K562 (cell line): ENCODE data around the gene SHISA4. TPM values are rescaled to one million over a fixed set of nuclear protein-coding genes. Genes with fewer than 3 reads are reported as not detected.

Experiments used
- ATAC-seq: fragments of 200-7000 bp; cut with Tn5 transposase; 3 replicates; pipeline ENCODE4 v1.9.1; 2020; ENCODE audit warnings: moderate library complexity
- BruUV-seq: library from RNA; stranded (reverse); fragments of 400-500 nt; replicated peaks from 2 replicates; lab custom pipeline; 2021; lab: Mats Ljungman, UMichigan
- CTCF ChIA-PET: fragments of 300-600 bp; formaldehyde crosslinking; extraction: SDS; loops from one replicate; lab custom pipeline; 2021; ENCODE audit warnings: low intra/inter-chr PET ratio; lab: Yijun Ruan, JAX
- POLR2A ChIA-PET: fragments of 300-600, 350-650 bp; sonication (Branson Sonifier 250); formaldehyde crosslinking; extraction: SDS; loops from one replicate; lab custom pipeline; 2021; ENCODE audit warnings: antibody characterized with exemption, inconsistent platforms; lab: Yijun Ruan, JAX
- DNase-seq, 4 experiments: peaks; one replicate each; pipeline versions ENCODE4 v3.0.0 to v3.0.0-alpha.2; 2011 to 2018; ENCODE audit warnings: low spot score in 3 of 4, mixed read lengths in 3 of 4; ENCODE audit errors: extremely low read depth in 1 of 4
- FAIRE-seq: peaks from 2 replicates; lab custom pipeline; 2011; peaks lifted over from hg19 to GRCh38; lab: Jason Lieb, UNC
- H2AFZ ChIP-seq: 2 replicates; pipeline ENCODE4 v1.6.0; 2011; ENCODE audit warnings: low read depth, low read length, control low read depth, inconsistent platforms
- H3K27ac ChIP-seq: fragments of 200-600 bp; 3 replicates; pipeline ENCODE4 v1.8.0; 2011; ENCODE audit warnings: low read depth, mild to moderate bottlenecking, control low read depth, inconsistent platforms, low read length, moderate library complexity, mixed read lengths; ENCODE audit errors: extremely low read depth
- H3K27me3 ChIP-seq, 2 experiments: fragments of 300-600 bp in 1 of 2; 2 replicates in 1 of 2; 3 replicates in 1 of 2; pipeline versions ENCODE4 v1.6.0 to v1.8.0; 2011; ENCODE audit warnings: inconsistent platforms in 2 of 2, low read length in 2 of 2, mild to moderate bottlenecking in 1 of 2, mixed read lengths in 1 of 2, moderate library complexity in 1 of 2; ENCODE audit not compliant: control insufficient read depth in 2 of 2, insufficient read depth in 2 of 2
- H3K36me3 ChIP-seq: fragments of 300-600 bp; 3 replicates; pipeline ENCODE4 v1.8.0; 2011; ENCODE audit warnings: mild to moderate bottlenecking, low read length, inconsistent platforms; ENCODE audit not compliant: control insufficient read depth, insufficient read depth
- H3K4me1 ChIP-seq, 2 experiments: fragments of 200-600 bp in 1 of 2; replicated peaks in 1 of 2; 2 replicates in 1 of 2; 3 replicates in 1 of 2; pipeline versions ENCODE4 v1.5.1 to v1.8.0; 2011; ENCODE audit warnings: inconsistent platforms in 2 of 2, low read length in 2 of 2, mild to moderate bottlenecking in 1 of 2, mixed read lengths in 1 of 2, moderate library complexity in 1 of 2; ENCODE audit not compliant: control insufficient read depth in 2 of 2, insufficient read depth in 2 of 2
- H3K4me2 ChIP-seq: 2 replicates; pipeline ENCODE4 v1.6.1; 2011; ENCODE audit warnings: low read length, control low read depth, inconsistent platforms, mixed read lengths; ENCODE audit not compliant: insufficient read depth
- H3K4me3 ChIP-seq: fragments of 200-600 bp; sonication (generic), shearing (Covaris generic); 2 replicates; pipeline ENCODE4 v1.5.1; 2016; ENCODE audit warnings: control low read depth, inconsistent platforms
- H3K79me2 ChIP-seq: fragments of 200-600 bp; 3 replicates; pipeline ENCODE4 v1.8.0; 2011; ENCODE audit warnings: low read length, inconsistent platforms; ENCODE audit not compliant: control insufficient read depth, insufficient read depth
- H3K9ac ChIP-seq, 2 experiments: 2 replicates each; pipeline versions ENCODE4 v1.6.0 to v1.6.1; 2011; ENCODE audit warnings: low read depth in 2 of 2, low read length in 2 of 2, control low read depth in 1 of 2, inconsistent platforms in 1 of 2, mild to moderate bottlenecking in 1 of 2, mixed read lengths in 1 of 2; ENCODE audit not compliant: insufficient read depth in 1 of 2
- H3K9me1 ChIP-seq: one replicate; pipeline ENCODE4 v1.6.0; 2011; ENCODE audit warnings: inconsistent platforms, mild to moderate bottlenecking, low read length, moderate library complexity; ENCODE audit not compliant: control insufficient read depth, insufficient read depth
- H3K9me3 ChIP-seq: replicated peaks from 2 replicates; pipeline ENCODE4 v1.5.1; 2011; ENCODE audit warnings: low read depth, low read length, inconsistent platforms; ENCODE audit not compliant: control insufficient read depth, insufficient read depth
- H4K20me1 ChIP-seq: replicated peaks from 2 replicates; pipeline ENCODE4 v1.6.1; 2011; ENCODE audit warnings: low read length, inconsistent platforms, mixed read lengths; ENCODE audit not compliant: control insufficient read depth, insufficient read depth
- ETS2 ChIP-seq: IDR thresholded peaks from 2 replicates; pipeline ENCODE4 v1.6.1; 2016; ENCODE audit warnings: borderline replicate concordance, missing genetic modification characterization, mild to moderate bottlenecking, moderate library complexity, missing compliant biosample characterization; ENCODE audit not compliant: poor library complexity, severe bottlenecking
- ETV6 ChIP-seq, 3 experiments: fragments of 150-350 bp in 1 of 3; sonication (generic) in 1 of 3; formaldehyde crosslinking in 1 of 3; IDR thresholded peaks; 2 replicates each; pipeline versions ENCODE4 v1.6.1 to v1.8.0; 2014 to 2022; ENCODE audit warnings: borderline replicate concordance in 2 of 3, low read depth in 2 of 3, antibody characterized with exemption in 1 of 3, low read length in 1 of 3, mild to moderate bottlenecking in 1 of 3, missing genetic modification reagents in 1 of 3
- FIP1L1 ChIP-seq: fragments of 200-400 bp; formaldehyde crosslinking; IDR thresholded peaks from 2 replicates; pipeline ENCODE4 v1.6.1; 2018; ENCODE audit warnings: mild to moderate bottlenecking, low read depth, low read length; ENCODE audit not compliant: poor library complexity, severe bottlenecking
- GTF2A2 ChIP-seq: IDR thresholded peaks from 2 replicates; pipeline ENCODE4 v1.6.1; 2016; ENCODE audit warnings: mild to moderate bottlenecking, missing genetic modification characterization, missing compliant biosample characterization
- GTF2F1 ChIP-seq: IDR thresholded peaks from 2 replicates; pipeline ENCODE4 v1.6.1; 2011; ENCODE audit warnings: low read depth, low read length, improper control_type of control experiment
- HNRNPUL1 ChIP-seq: fragments of 200-400 bp; formaldehyde crosslinking; IDR thresholded peaks from 2 replicates; pipeline ENCODE4 v1.6.1; 2017; ENCODE audit warnings: low read length
- KDM5B ChIP-seq: fragments of 200-600 bp; sonication (generic); IDR thresholded peaks from 2 replicates; pipeline ENCODE4 v1.6.1; 2012; ENCODE audit warnings: low read depth, mild to moderate bottlenecking, moderate library complexity, low read length, control low read depth, inconsistent platforms; ENCODE audit not compliant: insufficient replicate concordance
- MCM2 ChIP-seq: fragments of 450-650 bp; IDR thresholded peaks from 2 replicates; pipeline ENCODE4 v1.6.1; 2017; ENCODE audit warnings: low read depth, mild to moderate bottlenecking
- SLC30A9 ChIP-seq: fragments of 250-450 bp; sonication (Bioruptor Pico); IDR thresholded peaks from 2 replicates; pipeline ENCODE4 v1.8.0; 2022; ENCODE audit warnings: mild to moderate bottlenecking, moderate library complexity
- SRSF3 ChIP-seq: fragments of 200-400 bp; formaldehyde crosslinking; IDR thresholded peaks from 2 replicates; pipeline ENCODE4 v1.6.1; 2016; ENCODE audit warnings: mild to moderate bottlenecking, low read length, moderate library complexity; ENCODE audit not compliant: insufficient read depth
- U2AF1 ChIP-seq: fragments of 200-400 bp; formaldehyde crosslinking; optimal IDR thresholded peaks from 2 replicates; pipeline ENCODE3; 2017; ENCODE audit warnings: mild to moderate bottlenecking, low read depth, low read length, moderate library complexity
- ZBTB7A ChIP-seq: IDR thresholded peaks from 2 replicates; pipeline ENCODE4 v1.6.1; 2011; ENCODE audit warnings: low read depth, mild to moderate bottlenecking, low read length, moderate library complexity, borderline replicate concordance; ENCODE audit not compliant: control insufficient read depth
- WGBS: fragments of 100-300 bp; shearing (Covaris generic); methylation state at CpG from one replicate; pipeline ENCODE4 v1.1.6; 2016; ENCODE audit warnings: low coverage, mixed read lengths; ENCODE audit not compliant: insufficient coverage; ENCODE audit errors: missing lambda C conversion rate; 5-methylcytosine and 5-hydroxymethylcytosine counted together
- in situ Hi-C: fragments of 300-500 bp; cut with MboI; formaldehyde crosslinking; loops from 4 replicates; pipeline ENCODE4 v1.15.0; 2018; ENCODE audit warnings: inconsistent platforms, mixed read lengths
- intact Hi-C: fragments of 100-400 bp; cut with micrococcal nuclease; formaldehyde crosslinking; loops from 2 replicates; pipeline ENCODE4 v1.14.2; 2022
- polyA plus RNA-seq, 8 experiments: library from polyadenylated mRNA; depleted of rRNA in 4 of 8; stranded (reverse) in 5 of 8; unstranded in 3 of 8; fragments of >200 nt; fragmentation: Nextera tagmentation in 2 of 8; fragmentation: Illumina TruSeq in 1 of 8; extraction: Ambion mirVana in 2 of 8; extraction: Trizol in 1 of 8; gene quantifications; 2 replicates each; pipeline versions ENCODE4 v1.2.1 to v1.2.3, GENCODE V29; 2011 to 2014; ENCODE audit warnings: inconsistent platforms in 1 of 8, missing spikeins in 1 of 8
- total RNA-seq, 7 experiments: library from RNA; depleted of rRNA in 6 of 7; stranded (reverse); fragments of >200 nt in 6 of 7; fragmentation: Illumina TruSeq in 2 of 7; extraction: Trizol in 2 of 7; gene quantifications; 2 replicates each; pipeline versions ENCODE4 v1.2.1 to v1.2.3, GENCODE V29; 2011 to 2021; ENCODE audit warnings: low replicate concordance in 1 of 7
- TF ChIP-seq, protein P1 (sequence below): fragments of 150-350 bp; IDR thresholded peaks from 2 replicates; pipeline ENCODE4 v1.6.1; 2014; ENCODE audit warnings: low read depth, mild to moderate bottlenecking, low read length, borderline replicate concordance

SHISA4 gene
- total and polyA plus RNA-seq, 9 of the 15 experiments (the other 6 are each of a cell fraction or from before 2014, with no cell fraction given): 0.15 to 0.95 (median 0.68) TPM; not detected in 2

DNA sequence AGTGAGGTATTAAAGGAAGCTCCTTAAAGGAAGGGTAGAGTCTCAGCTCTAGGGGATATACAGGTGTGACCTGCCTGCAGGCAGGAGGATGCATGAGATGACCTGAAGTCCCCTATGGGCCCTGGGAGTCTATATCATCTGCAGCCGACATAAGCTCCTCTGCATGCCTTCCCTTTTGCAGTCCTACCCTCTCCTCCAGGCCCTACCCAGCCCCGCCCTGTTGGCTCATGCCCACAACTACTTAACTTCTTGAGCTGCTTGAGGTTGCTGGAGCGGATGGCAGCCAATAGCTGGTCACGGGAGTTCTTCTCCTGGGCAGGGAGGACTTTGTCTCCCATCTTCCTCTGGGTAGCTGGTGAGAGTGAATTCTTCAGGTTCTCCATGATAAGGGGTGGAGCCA lies 10.3 kb downstream of the SHISA4 start:
- TF ChIP-seq U2AF1: no peak
- no peak for TF ChIP-seq ETV6 (IDR thresholded peaks at IDR 0.05; ENCODE audit: borderline replicate concordance in 1 of 2, low read depth in 2 of 2, low read length in 1 of 2)
- no peak for TF ChIP-seq ETV6 (CRISPR knock-in tag; IDR thresholded peaks at IDR 0.05; ENCODE audit: borderline replicate concordance)
- no peak for TF ChIP-seq ZBTB7A
- no peak for TF ChIP-seq KDM5B
- no peak for TF ChIP-seq GTF2A2
- TF ChIP-seq HNRNPUL1: no peak
- no peak for TF ChIP-seq SRSF3
- TF ChIP-seq GTF2F1: no peak
- TF ChIP-seq ETS2 (tag): no peak
- TF ChIP-seq, protein P1, sequence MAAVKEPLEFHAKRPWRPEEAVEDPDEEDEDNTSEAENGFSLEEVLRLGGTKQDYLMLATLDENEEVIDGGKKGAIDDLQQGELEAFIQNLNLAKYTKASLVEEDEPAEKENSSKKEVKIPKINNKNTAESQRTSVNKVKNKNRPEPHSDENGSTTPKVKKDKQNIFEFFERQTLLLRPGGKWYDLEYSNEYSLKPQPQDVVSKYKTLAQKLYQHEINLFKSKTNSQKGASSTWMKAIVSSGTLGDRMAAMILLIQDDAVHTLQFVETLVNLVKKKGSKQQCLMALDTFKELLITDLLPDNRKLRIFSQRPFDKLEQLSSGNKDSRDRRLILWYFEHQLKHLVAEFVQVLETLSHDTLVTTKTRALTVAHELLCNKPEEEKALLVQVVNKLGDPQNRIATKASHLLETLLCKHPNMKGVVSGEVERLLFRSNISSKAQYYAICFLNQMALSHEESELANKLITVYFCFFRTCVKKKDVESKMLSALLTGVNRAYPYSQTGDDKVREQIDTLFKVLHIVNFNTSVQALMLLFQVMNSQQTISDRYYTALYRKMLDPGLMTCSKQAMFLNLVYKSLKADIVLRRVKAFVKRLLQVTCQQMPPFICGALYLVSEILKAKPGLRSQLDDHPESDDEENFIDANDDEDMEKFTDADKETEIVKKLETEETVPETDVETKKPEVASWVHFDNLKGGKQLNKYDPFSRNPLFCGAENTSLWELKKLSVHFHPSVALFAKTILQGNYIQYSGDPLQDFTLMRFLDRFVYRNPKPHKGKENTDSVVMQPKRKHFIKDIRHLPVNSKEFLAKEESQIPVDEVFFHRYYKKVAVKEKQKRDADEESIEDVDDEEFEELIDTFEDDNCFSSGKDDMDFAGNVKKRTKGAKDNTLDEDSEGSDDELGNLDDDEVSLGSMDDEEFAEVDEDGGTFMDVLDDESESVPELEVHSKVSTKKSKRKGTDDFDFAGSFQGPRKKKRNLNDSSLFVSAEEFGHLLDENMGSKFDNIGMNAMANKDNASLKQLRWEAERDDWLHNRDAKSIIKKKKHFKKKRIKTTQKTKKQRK: no peak
- TF ChIP-seq MCM2: no peak
- no peak for TF ChIP-seq SLC30A9 (CRISPR knock-in tag)
- no peak for TF ChIP-seq FIP1L1
- Histone ChIP-seq H3K27ac (no peak overlapping the region), H3K27me3 (peaks cover 0 to 21% of the 10 kb centered on the region in 2 experiments; a peak in 3 of 5 replicates), H4K20me1 (no peaks in the 10 kb centered on the region; the same call in 1 of the 2 replicates), H3K4me2 (no peak overlapping the region), H3K79me2 (no peaks in the 10 kb centered on the region), H3K9ac (no peak overlapping the region), H3K4me3 (no peak overlapping the region), H3K9me3 (no peaks in the 10 kb centered on the region), H3K36me3 (no peaks in the 10 kb centered on the region), H2AFZ (no peak overlapping the region), H3K9me1 (no peaks in the 10 kb centered on the region), H3K4me1 (peaks cover 3 to 8% of the 10 kb centered on the region in 2 experiments; a peak in 2 of 5 replicates)
- DNase-seq: no peak
- BruUV-seq: no TSS peak
- CTCF ChIA-PET: no interaction called here
- intact Hi-C loops: no loop called here
- FAIRE-seq: no peak
- POLR2A ChIA-PET: interaction anchor here (0.9 to 1.8 kb wide), 4 partner anchors 18 to 70 kb away, joined by 3 to 6 read pairs (median 4); no protein-coding TSS in a partner anchor
- in situ Hi-C loops: no loop called here
- WGBS: 14% methylated on average over 4 of the region's 4 CpGs
- no peak for ATAC-seq
